ENCODE data around the gene COL9A1. TPM values are rescaled to one million over a fixed set of nuclear protein-coding genes. Genes with fewer than 3 reads are reported as not detected.

COL9A1 gene
- polyA plus RNA-seq, 3 donors, result not detected

GRCh38 chr6:70231311-70231710 lies 71.6 kb downstream of the COL9A1 start:
- no peak overlapping the region for H2AFZ ChIP-seq (ENCODE audit: insufficient read depth, low read depth, low read length, poor library complexity, severe bottlenecking)
- intact Hi-C loops (cut with micrococcal nuclease), result no loop called here

GRCh38 chr6:70225055-70225454 lies 77.8 kb downstream of the COL9A1 start:
- no peak for TF ChIP-seq CTCF (IDR thresholded peaks at IDR 0.05)
- H3K9me3 Mint-ChIP-seq, result no peaks in the 10 kb centered on the region
- Histone ChIP-seq H2AFZ (ENCODE audit: insufficient read depth, low read depth, low read length, poor library complexity, severe bottlenecking) (no peak overlapping the region), H3K36me3 (replicated peaks in 1 of 2; ENCODE audit: control insufficient read depth in 1 of 2, insufficient read depth in 2 of 2, low read length in 2 of 2) (no peaks in the 10 kb centered on the region), H4K20me1 (ENCODE audit: insufficient read depth, low read length) (no peaks in the 10 kb centered on the region), H3K79me2 (ENCODE audit: insufficient read depth, low read length) (no peaks in the 10 kb centered on the region), H3K4me3 (replicated peaks in 1 of 3; ENCODE audit: low read depth in 2 of 3, low read length in 3 of 3) (no peak overlapping the region), H3K27ac (ENCODE audit: low read depth in 1 of 2, low read length in 2 of 2) (no peak overlapping the region), H3K9ac (ENCODE audit: insufficient read depth, low read length, poor library complexity, severe bottlenecking) (no peak overlapping the region), H3K9me3 (replicated peaks in 1 of 2; ENCODE audit: control insufficient read depth in 1 of 2, insufficient read depth in 1 of 2, low read length in 2 of 2) (no peaks in the 10 kb centered on the region), H3K4me2 (replicated peaks; ENCODE audit: extremely low read depth, low read length, poor library complexity, severe bottlenecking) (no peak overlapping the region), H3K4me1 (ENCODE audit: control insufficient read depth in 1 of 2, insufficient read depth in 2 of 2, low read length in 2 of 2) (no peaks in the 10 kb centered on the region), H3K27me3 (ENCODE audit: control insufficient read depth in 2 of 2, insufficient read depth in 2 of 2, low read length in 2 of 2) (no peaks in the 10 kb centered on the region)
- no peaks in the 10 kb centered on the region for H3K36me3 Mint-ChIP-seq
- DNase-seq, result no peak
- WGBS (ENCODE audit: insufficient coverage), result no CpG with 5 or more reads among the region's 2 CpGs
- no peaks in the 10 kb centered on the region for H3K4me1 Mint-ChIP-seq
- no peak overlapping the region for H3K27ac Mint-ChIP-seq
- intact Hi-C loops (cut with micrococcal nuclease), result no loop called here
- peaks cover 1 to 2% (median 1%) of the 10 kb centered on the region in 3 donors for H3K27me3 Mint-ChIP-seq (ENCODE audit: low read depth in 3 of 3)
- H3K4me3 Mint-ChIP-seq, result no peak overlapping the region

More at GRCh38 chr6:70231311-70231710, 71.6 kb downstream of the COL9A1 start:
- Mint-ChIP-seq H3K9me3 (no peaks in the 10 kb centered on the region), H3K4me3 (no peak overlapping the region), H3K27ac (no peak overlapping the region), H3K4me1 (no peaks in the 10 kb centered on the region), H3K27me3 (ENCODE audit: low read depth in 3 of 3) (peaks cover 0 to 4% (median 2%) of the 10 kb centered on the region in 3 donors), H3K36me3 (no peaks in the 10 kb centered on the region)
- H3K9ac ChIP-seq (ENCODE audit: insufficient read depth, low read length, poor library complexity, severe bottlenecking), result no peak overlapping the region
- no peaks in the 10 kb centered on the region for H3K36me3 ChIP-seq (replicated peaks in 1 of 2; ENCODE audit: control insufficient read depth in 1 of 2, insufficient read depth in 2 of 2, low read length in 2 of 2)
- H3K27ac ChIP-seq (ENCODE audit: low read depth in 1 of 2, low read length in 2 of 2), result no peak overlapping the region
- peaks cover 0 to 2% of the 10 kb centered on the region in 2 donors for H3K27me3 ChIP-seq (ENCODE audit: control insufficient read depth in 2 of 2, insufficient read depth in 2 of 2, low read length in 2 of 2)
- H3K4me3 ChIP-seq (replicated peaks in 1 of 3; ENCODE audit: low read depth in 2 of 3, low read length in 3 of 3), result no peak overlapping the region
- no peaks in the 10 kb centered on the region for H3K9me3 ChIP-seq (replicated peaks in 1 of 2; ENCODE audit: control insufficient read depth in 1 of 2, insufficient read depth in 1 of 2, low read length in 2 of 2)
- H3K4me2 ChIP-seq (replicated peaks; ENCODE audit: extremely low read depth, low read length, poor library complexity, severe bottlenecking), result no peak overlapping the region
- no peak for TF ChIP-seq CTCF (IDR thresholded peaks at IDR 0.05)
- DNase-seq, result no peak
- no peaks in the 10 kb centered on the region for H4K20me1 ChIP-seq (ENCODE audit: insufficient read depth, low read length)
- no peaks in the 10 kb centered on the region for H3K79me2 ChIP-seq (ENCODE audit: insufficient read depth, low read length)
- no peaks in the 10 kb centered on the region for H3K4me1 ChIP-seq (ENCODE audit: control insufficient read depth in 1 of 2, insufficient read depth in 2 of 2, low read length in 2 of 2)
- 100% methylated on average over 2 of the region's 2 CpGs for WGBS (ENCODE audit: insufficient coverage)

Measured in CD14-positive monocyte (primary cell).